22Rv1 (cell line): ENCODE results near the gene CTXND1.

Experiments used
- CTCF ChIP-seq: fragments of 450-650 bp; IDR thresholded peaks from 2 replicates; pipeline ENCODE4 v1.5.1; 2017; ENCODE audit warnings: mild to moderate bottlenecking
- ZFX ChIP-seq: fragments of 450-650 bp; IDR thresholded peaks from 2 replicates; pipeline ENCODE4 v1.6.1; 2017; ENCODE audit warnings: antibody characterized with exemption, borderline replicate concordance

GRCh38 chr15:80247320-80247719 is 4.7 kb downstream of the CTXND1 start:
- TF ChIP-seq CTCF, result no peak
- TF ChIP-seq ZFX, result no peak
